Adipose tissue (tissue), 3 donors: ENCODE results near the gene IFNK. TPM values are rescaled to one million over a fixed set of nuclear protein-coding genes. Genes with fewer than 3 reads are reported as not detected.

Source experiments
- H3K27ac ChIP-seq: one replicate; pipeline ENCODE4 v1.5.1; 2013; ENCODE audit warnings: low read depth, low read length
- WGBS, 3 donors: extraction: QIAGEN DNeasy Blood & Tissue Kit; methylation state at CpG; one replicate each; pipeline ENCODE4 v1.1.7; 2013; 5-methylcytosine and 5-hydroxymethylcytosine counted together
- polyA plus RNA-seq, 3 donors: library from polyadenylated mRNA; stranded (reverse); fragments of 200-250 nt; gene quantifications; one replicate each; pipeline ENCODE4 v1.2.3, GENCODE V29; 2013
- donor health status: healthy with polysubstance abuse.
- donor health status: Bipolar disorder and iron deficiency.
- donor health status: healthy.

The IFNK gene
- polyA plus RNA-seq, 3 donors = not detected

- no peak overlapping the region for H3K27ac ChIP-seq
These were observed 10.0 kb downstream of the IFNK start for GRCh38 chr9:27534131-27534530.

GRCh38 chr9:27534658-27535209, 10.6 kb downstream of the IFNK start:
- H3K27ac ChIP-seq = no peak overlapping the region
- WGBS, 3 donors = 67 to 94% (median 81%) methylated on average over 3 of the region's 3 CpGs

More at GRCh38 chr9:27534131-27534530, 10.0 kb downstream of the IFNK start:
- WGBS, 3 donors = 51 to 58% (median 52%) methylated on average over 4 of the region's 4 CpGs

GRCh38 chr9:27535701-27536118, 11.6 kb downstream of the IFNK start:
- 81 to 90% (median 82%) methylated on average over 3 of the region's 3 CpGs for WGBS, 3 donors
- no peak overlapping the region for H3K27ac ChIP-seq

GRCh38 chr9:27536168-27536567, 12.1 kb downstream of the IFNK start:
- no peak overlapping the region for H3K27ac ChIP-seq
- whole genome bisulfite sequencing, 3 donors = 77 to 95% (median 85%) methylated on average over 3 of the region's 3 CpGs

GRCh38 chr9:27537027-27537435, 12.9 kb downstream of the IFNK start:
- no peak overlapping the region for H3K27ac ChIP-seq
- WGBS, 3 donors = 75 to 94% (median 87%) methylated on average over 7 of the region's 7 CpGs

- no peak overlapping the region for H3K27ac ChIP-seq
- WGBS, 3 donors = 68 to 100% (median 95%) methylated on average over 1 of the region's 1 CpG
These were observed 13.7 kb downstream of the IFNK start for GRCh38 chr9:27537756-27538155.

- 76 to 91% (median 87%) methylated on average over 3 of the region's 3 CpGs for WGBS, 3 donors
- no peak overlapping the region for H3K27ac ChIP-seq
These were observed 14.6 kb downstream of the IFNK start for GRCh38 chr9:27538647-27539046.

- H3K27ac ChIP-seq = no peak overlapping the region
- WGBS, 3 donors = 51 to 59% (median 56%) methylated on average over 5 of the region's 5 CpGs
These were observed 15.7 kb downstream of the IFNK start for GRCh38 chr9:27539479-27540441.

- H3K27ac ChIP-seq = no peak overlapping the region
- WGBS, 3 donors = 58 to 77% (median 59%) methylated on average over 1 of the region's 1 CpG
These were observed 16.4 kb downstream of the IFNK start for GRCh38 chr9:27540502-27540901.

- 64 to 95% (median 94%) methylated on average over 4 of the region's 4 CpGs for WGBS, 3 donors
- no peak overlapping the region for H3K27ac ChIP-seq
These were observed 17.6 kb downstream of the IFNK start for GRCh38 chr9:27541740-27542139.

GRCh38 chr9:27542508-27542907, 18.4 kb downstream of the IFNK start:
- 89 to 98% (median 92%) methylated on average over 2 of the region's 2 CpGs for WGBS, 3 donors
- no peak overlapping the region for H3K27ac ChIP-seq

GRCh38 chr9:27545471-27545870, 21.4 kb downstream of the IFNK start:
- 60 to 94% (median 92%) methylated on average over 3 of the region's 3 CpGs for WGBS, 3 donors
- no peak overlapping the region for H3K27ac ChIP-seq

GRCh38 chr9:27548055-27548741, 24.1 kb downstream of the IFNK start:
- no peak overlapping the region for H3K27ac ChIP-seq
- WGBS, 3 donors = 42 to 56% (median 50%) methylated on average over 10 of the region's 10 CpGs

GRCh38 chr9:27549196-27549755, 25.2 kb downstream of the IFNK start:
- H3K27ac ChIP-seq = no peak overlapping the region
- WGBS, 3 donors = 71 to 86% (median 79%) methylated on average over 4 of the region's 4 CpGs

GRCh38 chr9:27554712-27555111, 30.6 kb downstream of the IFNK start:
- H3K27ac ChIP-seq = no peak overlapping the region
- 79 to 97% (median 93%) methylated on average over 1 of the region's 1 CpG for WGBS, 3 donors

- 94 to 96% (median 95%) methylated on average over 8 of the region's 8 CpGs for WGBS, 3 donors
- no peak overlapping the region for H3K27ac ChIP-seq
These were observed 32.4 kb downstream of the IFNK start for GRCh38 chr9:27556470-27556869.

GRCh38 chr9:27558307-27558706, 34.2 kb downstream of the IFNK start:
- no peak overlapping the region for H3K27ac ChIP-seq

GRCh38 chr9:27560457-27560856, 36.4 kb downstream of the IFNK start:
- no peak overlapping the region for H3K27ac ChIP-seq

- H3K27ac ChIP-seq = no peak overlapping the region
- 66 to 78% (median 76%) methylated on average over 3 of the region's 3 CpGs for WGBS, 3 donors
These were observed 37.6 kb downstream of the IFNK start for GRCh38 chr9:27561685-27562084.
